HG03439 (cell line): ENCODE measurements around the gene ORAI1.
"Not testable (repeated sequence)": the region's sequence is repeated elsewhere in the genome, so short reads cannot be mapped to it uniquely, and the experiment has no call there.

ENCODE experiments used
- ATAC-seq: cut with Tn5 transposase; IDR thresholded peaks from one replicate; pipeline ENCODE4 v1.9.1; 2021; ENCODE audit warnings: mild to moderate bottlenecking, moderate library complexity; ENCODE audit not compliant: unreplicated experiment

The ORAI1 gene

GRCh38 chr12:121641343-121641630 lies 15.0 kb downstream of the ORAI1 start:
- ATAC-seq, result no peak

GRCh38 chr12:121648458-121649028 lies 22.2 kb downstream of the ORAI1 start:
- no peak for ATAC-seq

GRCh38 chr12:121649322-121649721 lies 23.0 kb downstream of the ORAI1 start:
- ATAC-seq, result no peak

GRCh38 chr12:121649819-121650353 lies 23.6 kb downstream of the ORAI1 start:
- ATAC-seq, result no peak

- ATAC-seq, result no peak
Observed at GRCh38 chr12:121651320-121651719, 25.0 kb downstream of the ORAI1 start.

GRCh38 chr12:121652767-121653497 lies 26.6 kb downstream of the ORAI1 start:
- ATAC-seq, result no peak

- ATAC-seq, result no peak
Observed at GRCh38 chr12:121653999-121654398, 27.7 kb downstream of the ORAI1 start.

- no peak for ATAC-seq
Observed at GRCh38 chr12:121656122-121656521, 29.8 kb downstream of the ORAI1 start.

GRCh38 chr12:121657305-121658008 lies 31.1 kb downstream of the ORAI1 start:
- ATAC-seq, result no peak

GRCh38 chr12:121661353-121662105 lies 35.2 kb downstream of the ORAI1 start:
- ATAC-seq, result not testable (repeated sequence)

GRCh38 chr12:121663610-121663929 lies 37.2 kb downstream of the ORAI1 start:
- ATAC-seq, result no peak

- not testable (repeated sequence) for ATAC-seq
Observed at GRCh38 chr12:121666829-121667228, 40.5 kb downstream of the ORAI1 start.

- no peak for ATAC-seq
Observed at GRCh38 chr12:121668750-121669520, 42.6 kb downstream of the ORAI1 start.

- ATAC-seq, result no peak
Observed at GRCh38 chr12:121669521-121669900, 43.2 kb downstream of the ORAI1 start, which contains the start of gene MORN3. Gene MORN3, minus strand, starts transcription at chr12:121669654. Its CDS starts 171 bp downstream, at chr12:121669483.

- peak; percentile 5 for ATAC-seq
Observed at GRCh38 chr12:121673013-121673511, 46.7 kb downstream of the ORAI1 start.

- no peak for ATAC-seq
Observed at GRCh38 chr12:121676190-121676589, 49.9 kb downstream of the ORAI1 start.

- ATAC-seq, result no peak
Observed at GRCh38 chr12:121678305-121678704, 52.0 kb downstream of the ORAI1 start.

- ATAC-seq, result no peak
Observed at GRCh38 chr12:121678716-121679300, 52.5 kb downstream of the ORAI1 start.

- not testable (repeated sequence) for ATAC-seq
Observed at GRCh38 chr12:121679661-121680197, 53.4 kb downstream of the ORAI1 start.

GRCh38 chr12:121688966-121689365 lies 62.6 kb downstream of the ORAI1 start:
- no peak for ATAC-seq
